Progenitor cell of endocrine pancreas (in vitro differentiated cells): Measurements from ENCODE around the gene PALM. TPM values are rescaled to one million over a fixed set of nuclear protein-coding genes. Genes with fewer than 3 reads are reported as not detected.

Source experiments
- DNase-seq: peaks from one replicate; pipeline ENCODE4 v3.0.0; 2021; ENCODE audit warnings: low spot score; ENCODE audit not compliant: unreplicated experiment
- H3K27ac Mint-ChIP-seq: 2 replicates; pipeline ENCODE4 v1.8.0; 2021; ENCODE audit warnings: mild to moderate bottlenecking, moderate library complexity, mixed read lengths
- H3K27me3 Mint-ChIP-seq: 2 replicates; pipeline ENCODE4 v1.8.0; 2021; ENCODE audit warnings: mixed read lengths
- H3K36me3 Mint-ChIP-seq: 2 replicates; pipeline ENCODE4 v1.8.0; 2022; ENCODE audit warnings: mixed read lengths; ENCODE audit not compliant: insufficient read depth
- H3K4me1 Mint-ChIP-seq: 2 replicates; pipeline ENCODE4 v1.8.0; 2021; ENCODE audit warnings: low read depth, mixed read lengths
- H3K4me3 Mint-ChIP-seq: 2 replicates; pipeline ENCODE4 v1.8.0; 2021; ENCODE audit warnings: low read depth, mild to moderate bottlenecking, moderate library complexity, mixed read lengths
- H3K9me3 Mint-ChIP-seq: 2 replicates; pipeline ENCODE4 v1.8.0; 2021; ENCODE audit warnings: low read depth, mixed read lengths
- CTCF ChIP-seq: fragments of 200-600 bp; sonication (generic); IDR thresholded peaks from one replicate; pipeline ENCODE4 v1.5.0; 2021; ENCODE audit warnings: antibody characterized with exemption, mild to moderate bottlenecking; ENCODE audit not compliant: unreplicated experiment
- total RNA-seq: library from RNA; stranded (reverse); gene quantifications from 2 replicates; pipeline ENCODE4 v1.2.1, GENCODE V29; 2021

PALM gene
- total RNA-seq, 1 donor from 2014 or later, result 52.4 TPM

GRCh38 chr19:769616-770015, 60.9 kb downstream of the PALM start:
- Mint-ChIP-seq H3K4me1 (no peaks in the 10 kb centered on the region), H3K27me3 (peaks cover 2% of the 10 kb centered on the region), H3K9me3 (no peaks in the 10 kb centered on the region), H3K27ac (no peak overlapping the region), H3K36me3 (no peaks in the 10 kb centered on the region), H3K4me3 (no peak overlapping the region)
- no peak for TF ChIP-seq CTCF
- no peak for DNase-seq

GRCh38 chr19:771332-771785, 62.6 kb downstream of the PALM start:
- Mint-ChIP-seq H3K36me3 (no peaks in the 10 kb centered on the region), H3K9me3 (no peaks in the 10 kb centered on the region), H3K27ac (no peak overlapping the region), H3K27me3 (peaks cover 2% of the 10 kb centered on the region), H3K4me3 (no peak overlapping the region), H3K4me1 (no peaks in the 10 kb centered on the region)
- peak; percentile 45 for TF ChIP-seq CTCF
- DNase-seq, result no peak

GRCh38 chr19:772063-772462, 63.3 kb downstream of the PALM start:
- DNase-seq, result no peak

GRCh38 chr19:772730-773436, 64.1 kb downstream of the PALM start:
- DNase-seq, result no peak
- H3K9me3 Mint-ChIP-seq, result no peaks in the 10 kb centered on the region
- H3K36me3 Mint-ChIP-seq, result no peaks in the 10 kb centered on the region
- H3K4me3 Mint-ChIP-seq, result no peak overlapping the region
- no peak overlapping the region for H3K27ac Mint-ChIP-seq
- H3K27me3 Mint-ChIP-seq, result no peaks in the 10 kb centered on the region
- no peak for TF ChIP-seq CTCF
- no peaks in the 10 kb centered on the region for H3K4me1 Mint-ChIP-seq

More at GRCh38 chr19:772063-772462, 63.3 kb downstream of the PALM start:
- Mint-ChIP-seq H3K27me3 (no peaks in the 10 kb centered on the region), H3K4me3 (peak overlapping the region; percentile 31), H3K9me3 (no peaks in the 10 kb centered on the region), H3K4me1 (no peaks in the 10 kb centered on the region), H3K27ac (no peak overlapping the region), H3K36me3 (no peaks in the 10 kb centered on the region)
- TF ChIP-seq CTCF, result no peak

GRCh38 chr19:776549-776948, 67.8 kb downstream of the PALM start:
- no peak for DNase-seq
- Mint-ChIP-seq H3K27ac (no peak overlapping the region), H3K4me1 (no peaks in the 10 kb centered on the region), H3K27me3 (no peaks in the 10 kb centered on the region), H3K9me3 (no peaks in the 10 kb centered on the region), H3K36me3 (peaks cover 1% of the 10 kb centered on the region), H3K4me3 (no peak overlapping the region)
- TF ChIP-seq CTCF, result no peak
